ENCODE data around the gene SIRT7.

SIRT7 gene

DNA sequence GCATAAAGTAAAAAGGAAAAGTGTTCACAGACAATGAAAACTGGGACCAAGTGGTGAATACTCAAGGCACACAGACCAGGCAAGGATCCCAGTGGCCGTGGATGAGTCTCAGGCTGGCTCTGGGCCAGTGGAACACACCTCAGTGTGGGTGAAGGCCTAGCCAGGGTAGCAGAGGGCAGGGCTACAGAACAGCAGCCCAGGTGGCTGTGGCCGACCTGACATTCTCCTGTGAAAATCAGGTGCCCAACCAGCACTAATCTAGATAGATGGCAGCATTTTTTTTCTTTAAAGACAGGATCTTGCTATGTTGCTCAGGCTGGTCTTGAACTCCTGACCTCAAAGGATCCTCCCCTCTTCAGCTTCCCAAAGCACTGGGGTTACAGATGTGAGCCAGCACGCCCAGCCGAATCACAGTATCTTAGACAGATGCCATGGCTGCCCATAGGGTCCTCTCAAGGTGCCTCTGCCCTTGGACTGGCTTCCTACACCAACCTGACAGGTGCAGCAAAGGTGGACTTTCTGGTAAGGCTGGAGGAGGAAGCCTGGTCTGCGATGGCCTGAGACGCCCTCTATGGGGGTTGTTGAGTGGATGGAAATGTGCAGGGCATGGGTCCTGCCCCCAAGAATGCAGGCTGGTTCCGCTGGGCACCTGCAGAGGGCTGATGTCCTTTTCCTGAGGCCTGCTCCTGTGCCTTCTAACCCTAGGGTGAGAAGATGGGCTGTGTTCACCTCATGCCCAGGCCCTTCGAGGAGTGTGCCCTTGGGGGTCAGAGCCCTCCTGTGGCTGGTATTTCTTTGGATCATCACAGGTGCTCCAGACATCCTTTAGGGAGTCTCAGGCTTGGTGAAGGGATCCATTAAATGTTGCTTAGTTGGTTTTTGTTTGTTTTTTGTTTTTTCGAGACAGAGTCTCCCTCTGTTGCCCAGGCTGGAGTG lies 53.9 kb downstream of the SIRT7 start:
- peak; percentile 35 for DNase-seq (ENCODE audit: low read depth)

DNA sequence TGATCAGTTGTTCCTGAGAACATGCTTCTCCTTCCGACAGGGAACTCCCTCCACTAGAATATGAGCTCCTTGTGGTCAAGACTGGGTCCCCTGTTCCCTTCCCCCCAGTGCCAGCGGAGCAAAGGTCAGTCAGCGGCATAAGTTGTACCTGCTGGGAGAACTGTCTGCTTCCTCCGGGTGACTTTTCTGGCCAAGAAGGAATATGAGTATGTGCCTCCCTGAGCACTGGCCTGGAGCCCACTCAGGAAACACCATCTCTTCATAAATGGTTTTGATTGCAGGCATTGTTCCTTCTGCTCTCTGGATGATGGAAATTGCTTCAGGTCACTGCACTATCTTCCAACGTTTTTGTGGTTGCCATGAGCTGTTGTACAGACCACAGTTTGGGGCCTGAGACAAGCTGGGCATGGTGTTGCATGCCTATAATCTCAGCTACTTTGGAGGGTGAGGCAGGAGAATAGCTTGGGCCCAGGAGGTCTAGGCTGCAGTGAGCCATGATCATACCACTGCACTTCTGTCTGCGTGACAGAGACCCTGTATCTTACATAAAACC lies 54.8 kb downstream of the SIRT7 start:
- DNase-seq (ENCODE audit: low read depth): no peak

Data from ELR (cell line).